Bronchial epithelial cell (primary cell): ENCODE data around the gene RNF14. TPM values are rescaled to one million over a fixed set of nuclear protein-coding genes. Genes with fewer than 3 reads are reported as not detected.
"Not testable (repeated sequence)": the region's sequence is repeated elsewhere in the genome, so short reads cannot be mapped to it uniquely, and the experiment has no call there.

Experiments used
- DNase-seq: peaks from one replicate; pipeline ENCODE4 v3.0.0-alpha.2; 2010; ENCODE audit warnings: low read depth
- FAIRE-seq: peaks from 2 replicates; lab custom pipeline; 2011; peaks lifted over from hg19 to GRCh38; lab: Jason Lieb, UNC
- H3K27me3 ChIP-seq: 2 replicates; pipeline ENCODE4 v1.5.1; 2011; ENCODE audit warnings: low read length; ENCODE audit not compliant: control insufficient read depth, insufficient read depth
- H3K36me3 ChIP-seq: 2 replicates; pipeline ENCODE4 v1.5.1; 2011; ENCODE audit warnings: low read length; ENCODE audit not compliant: control insufficient read depth, insufficient read depth
- H3K4me3 ChIP-seq: 2 replicates; pipeline ENCODE4 v1.5.1; 2011; ENCODE audit warnings: mild to moderate bottlenecking, low read depth, low read length, control low read depth
- total RNA-seq: library from RNA; depleted of rRNA; stranded (reverse); fragments of >200 nt; gene quantifications from 2 replicates; pipeline ENCODE4 v1.2.1, GENCODE V29; 2014
- TF ChIP-seq, protein P1 (sequence below): IDR thresholded peaks from 2 replicates; pipeline ENCODE4 v1.5.1; 2011; ENCODE audit warnings: mild to moderate bottlenecking, moderate library complexity, low read length, control low read depth, inconsistent platforms; ENCODE audit not compliant: insufficient read depth, severe bottlenecking

The RNF14 gene
- total RNA-seq, 1 donor from 2014 or later = 49.8 TPM

DNA sequence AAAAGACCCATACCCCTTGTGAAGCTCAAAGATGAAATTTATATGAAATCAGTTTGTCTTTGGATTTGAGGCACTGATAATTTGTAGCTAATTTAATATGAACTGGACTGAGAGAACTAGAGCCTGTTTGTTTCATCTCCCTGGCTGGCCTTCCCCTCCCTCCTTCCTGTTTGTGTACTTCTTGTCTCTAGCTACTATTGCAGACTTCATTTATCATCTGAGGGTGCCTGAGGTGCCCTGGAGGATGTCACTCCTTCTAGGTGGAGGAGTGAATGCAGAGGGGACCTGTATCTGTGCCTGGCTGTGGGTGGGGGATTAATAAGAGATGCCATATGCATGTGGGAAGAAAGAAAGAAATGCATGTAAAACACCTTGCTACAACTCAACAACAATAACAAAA is 66.1 kb downstream of the RNF14 start:
- Histone ChIP-seq H3K27me3 (no peaks in the 10 kb centered on the region), H3K4me3 (no peak overlapping the region), H3K36me3 (no peaks in the 10 kb centered on the region)
- DNase-seq (no peak), FAIRE-seq (no peak)
- TF ChIP-seq, protein P1, sequence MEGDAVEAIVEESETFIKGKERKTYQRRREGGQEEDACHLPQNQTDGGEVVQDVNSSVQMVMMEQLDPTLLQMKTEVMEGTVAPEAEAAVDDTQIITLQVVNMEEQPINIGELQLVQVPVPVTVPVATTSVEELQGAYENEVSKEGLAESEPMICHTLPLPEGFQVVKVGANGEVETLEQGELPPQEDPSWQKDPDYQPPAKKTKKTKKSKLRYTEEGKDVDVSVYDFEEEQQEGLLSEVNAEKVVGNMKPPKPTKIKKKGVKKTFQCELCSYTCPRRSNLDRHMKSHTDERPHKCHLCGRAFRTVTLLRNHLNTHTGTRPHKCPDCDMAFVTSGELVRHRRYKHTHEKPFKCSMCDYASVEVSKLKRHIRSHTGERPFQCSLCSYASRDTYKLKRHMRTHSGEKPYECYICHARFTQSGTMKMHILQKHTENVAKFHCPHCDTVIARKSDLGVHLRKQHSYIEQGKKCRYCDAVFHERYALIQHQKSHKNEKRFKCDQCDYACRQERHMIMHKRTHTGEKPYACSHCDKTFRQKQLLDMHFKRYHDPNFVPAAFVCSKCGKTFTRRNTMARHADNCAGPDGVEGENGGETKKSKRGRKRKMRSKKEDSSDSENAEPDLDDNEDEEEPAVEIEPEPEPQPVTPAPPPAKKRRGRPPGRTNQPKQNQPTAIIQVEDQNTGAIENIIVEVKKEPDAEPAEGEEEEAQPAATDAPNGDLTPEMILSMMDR = no peak

- H3K4me3 ChIP-seq = no peak overlapping the region
- no peaks in the 10 kb centered on the region for H3K27me3 ChIP-seq
- no peaks in the 10 kb centered on the region for H3K36me3 ChIP-seq
- TF ChIP-seq, protein P1 = no peak
- DNase-seq (no peak), FAIRE-seq (no peak)
These were observed 68.0 kb downstream of the RNF14 start for GRCh38 chr5:142036918-142037317.

DNA sequence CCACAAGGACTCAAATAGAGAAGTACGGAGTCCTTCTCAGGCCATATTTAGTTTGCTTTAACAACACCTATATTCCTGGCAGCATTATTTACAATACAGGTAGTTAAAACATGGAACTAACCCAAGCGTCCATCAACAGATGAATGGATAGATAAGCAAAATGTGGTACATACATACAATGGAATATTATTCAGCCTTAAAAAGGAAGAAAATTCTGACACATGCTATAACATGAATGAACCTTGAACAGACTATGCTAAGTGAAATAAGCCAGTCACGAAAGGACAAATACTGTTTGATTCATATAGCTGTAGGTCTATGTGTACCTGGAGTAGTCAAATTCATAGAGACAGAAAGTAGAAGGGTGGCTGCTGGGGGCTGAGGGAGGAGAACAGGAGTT is 68.7 kb downstream of the RNF14 start:
- not testable (repeated sequence) for H3K27me3 ChIP-seq, FAIRE-seq, H3K4me3 ChIP-seq, DNase-seq, H3K36me3 ChIP-seq

GRCh38 chr5:142038735-142039134 is 69.8 kb downstream of the RNF14 start:
- no peak for FAIRE-seq
- Histone ChIP-seq H3K4me3 (no peak overlapping the region), H3K36me3 (no peaks in the 10 kb centered on the region), H3K27me3 (no peaks in the 10 kb centered on the region)
- TF ChIP-seq, protein P1 = no peak
- no peak for DNase-seq

Other genes with a start within 250 kb of the RNF14 start
- 85.3 and 140 TPM in 2 replicates for gene PCDH1, start 90.7 kb upstream of the RNF14 start, total RNA-seq
- gene DELE1, start 45.2 kb upstream of the RNF14 start, total RNA-seq = 14.0 and 19.2 TPM in 2 replicates
- under 0.01 and 0.26 TPM in 2 replicates for gene PCDH12, start 10.9 kb upstream of the RNF14 start, total RNA-seq
- 40.1 and 67.1 TPM in 2 replicates for gene GNPDA1, start 43.9 kb downstream of the RNF14 start, total RNA-seq
- 16.8 and 29.8 TPM in 2 replicates for gene NDFIP1, start 139.7 kb downstream of the RNF14 start, total RNA-seq